ENCODE data around the gene MMP17.

DNA sequence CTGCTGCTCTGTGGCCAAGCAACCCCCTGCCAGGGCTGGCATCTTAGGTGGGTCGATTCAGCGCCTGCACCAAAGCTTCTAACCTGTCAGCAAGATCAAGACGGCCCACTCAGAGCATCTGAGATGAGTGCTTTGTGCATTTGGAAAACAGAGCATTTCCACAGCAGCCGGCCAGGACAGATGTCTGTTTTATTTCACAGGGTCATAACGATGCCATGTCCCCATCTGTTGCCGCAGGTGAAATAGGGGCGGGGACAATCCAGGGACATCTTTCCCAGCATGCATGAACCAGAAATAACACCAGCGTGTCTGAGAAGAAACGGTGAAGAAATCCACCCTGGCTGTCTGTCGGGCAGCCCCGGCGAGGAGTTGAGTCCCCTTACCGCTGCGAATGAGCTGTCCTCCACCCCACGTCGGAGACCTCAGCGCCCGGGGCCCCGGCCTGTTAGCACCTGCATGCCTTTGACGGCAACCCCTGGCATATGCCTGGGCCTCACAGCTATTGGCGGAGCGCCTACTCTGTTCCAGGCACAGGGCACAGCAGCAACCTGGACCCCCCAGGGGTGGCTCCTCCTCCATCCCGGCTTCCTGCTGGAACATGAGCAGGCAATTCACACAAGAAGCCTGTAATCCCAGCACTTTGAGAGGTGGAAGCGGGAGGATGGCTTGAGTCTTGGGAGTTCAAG lies 35.7 kb downstream of the MMP17 start:
- TF ChIP-seq CTCF (IDR thresholded peaks at IDR 0.05; ENCODE audit: low read length) (no peak), EZH2 (IDR thresholded peaks at IDR 0.05; ENCODE audit: borderline replicate concordance, low read length) (no peak)

Measured in OCI-LY1 (cell line).